Chondrocyte (in vitro differentiated cells): ENCODE measurements around the gene NOP14. TPM values are rescaled to one million over a fixed set of nuclear protein-coding genes. Genes with fewer than 3 reads are reported as not detected.
"Not testable (repeated sequence)": the region's sequence is repeated elsewhere in the genome, so short reads cannot be mapped to it uniquely, and the experiment has no call there.

Source experiments
- DNase-seq: peaks from one replicate; pipeline ENCODE4 v3.0.0; 2021; ENCODE audit warnings: mixed read lengths, low spot score
- H3K27ac Mint-ChIP-seq: one replicate; pipeline ENCODE4 v1.8.0; 2021; ENCODE audit warnings: mild to moderate bottlenecking, moderate library complexity, mixed read lengths; ENCODE audit not compliant: unreplicated experiment
- H3K27me3 Mint-ChIP-seq: 2 replicates; pipeline ENCODE4 v1.8.0; 2021; ENCODE audit warnings: low read depth, mixed read lengths
- H3K36me3 Mint-ChIP-seq: 2 replicates; pipeline ENCODE4 v1.8.0; 2021; ENCODE audit warnings: low read depth, mixed read lengths
- H3K4me1 Mint-ChIP-seq: 2 replicates; pipeline ENCODE4 v1.8.0; 2021; ENCODE audit warnings: low read depth, mild to moderate bottlenecking, mixed read lengths
- H3K4me3 Mint-ChIP-seq: one replicate; pipeline ENCODE4 v1.8.0; 2021; ENCODE audit warnings: mild to moderate bottlenecking, moderate library complexity, mixed read lengths; ENCODE audit not compliant: unreplicated experiment
- H3K9me3 Mint-ChIP-seq: 2 replicates; pipeline ENCODE4 v1.8.0; 2021; ENCODE audit warnings: low read depth, mixed read lengths
- total RNA-seq: library from RNA; stranded (reverse); gene quantifications from 3 replicates; pipeline ENCODE4 v1.2.1, GENCODE V29; 2021
- TF ChIP-seq, protein P1 (sequence below): fragments of 200-600 bp; sonication (generic); IDR thresholded peaks from 2 replicates; pipeline ENCODE4 v1.5.0; 2021; ENCODE audit warnings: antibody characterized with exemption, mild to moderate bottlenecking, moderate library complexity

The NOP14 gene
- total RNA-seq, 1 donor from 2014 or later, result 22.2 TPM

DNA sequence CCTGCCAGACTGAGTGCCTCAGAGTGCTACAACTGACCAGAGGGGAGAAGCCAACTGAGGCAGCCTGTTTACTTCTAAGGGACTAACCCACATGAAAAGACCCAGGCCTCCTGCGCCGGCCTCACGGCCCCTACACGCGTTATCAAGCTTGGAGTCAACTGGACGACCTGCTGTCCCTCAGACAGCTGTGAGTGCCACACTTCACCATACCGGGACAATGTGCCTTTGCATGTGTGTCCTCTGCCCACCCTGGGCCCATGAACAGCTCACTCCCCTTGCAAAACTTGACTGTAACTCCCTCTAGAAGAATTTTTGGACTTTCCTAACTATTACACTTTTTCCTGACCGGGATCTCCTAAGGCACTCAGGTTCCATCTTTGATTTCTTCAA, 1.8 kb downstream of the NOP14 start:
- TF ChIP-seq, protein P1, sequence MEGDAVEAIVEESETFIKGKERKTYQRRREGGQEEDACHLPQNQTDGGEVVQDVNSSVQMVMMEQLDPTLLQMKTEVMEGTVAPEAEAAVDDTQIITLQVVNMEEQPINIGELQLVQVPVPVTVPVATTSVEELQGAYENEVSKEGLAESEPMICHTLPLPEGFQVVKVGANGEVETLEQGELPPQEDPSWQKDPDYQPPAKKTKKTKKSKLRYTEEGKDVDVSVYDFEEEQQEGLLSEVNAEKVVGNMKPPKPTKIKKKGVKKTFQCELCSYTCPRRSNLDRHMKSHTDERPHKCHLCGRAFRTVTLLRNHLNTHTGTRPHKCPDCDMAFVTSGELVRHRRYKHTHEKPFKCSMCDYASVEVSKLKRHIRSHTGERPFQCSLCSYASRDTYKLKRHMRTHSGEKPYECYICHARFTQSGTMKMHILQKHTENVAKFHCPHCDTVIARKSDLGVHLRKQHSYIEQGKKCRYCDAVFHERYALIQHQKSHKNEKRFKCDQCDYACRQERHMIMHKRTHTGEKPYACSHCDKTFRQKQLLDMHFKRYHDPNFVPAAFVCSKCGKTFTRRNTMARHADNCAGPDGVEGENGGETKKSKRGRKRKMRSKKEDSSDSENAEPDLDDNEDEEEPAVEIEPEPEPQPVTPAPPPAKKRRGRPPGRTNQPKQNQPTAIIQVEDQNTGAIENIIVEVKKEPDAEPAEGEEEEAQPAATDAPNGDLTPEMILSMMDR, result no peak
- H3K27me3 Mint-ChIP-seq, result no peaks in the 10 kb centered on the region
- H3K36me3 Mint-ChIP-seq, result peaks cover 6% of the 10 kb centered on the region
- no peaks in the 10 kb centered on the region for H3K9me3 Mint-ChIP-seq
- H3K4me3 Mint-ChIP-seq, result peak overlapping the region; percentile 86
- H3K27ac Mint-ChIP-seq, result peak overlapping the region; percentile 95
- DNase-seq, result no peak
- peaks cover 45% of the 10 kb centered on the region for H3K4me1 Mint-ChIP-seq

GRCh38 chr4:2960450-2960849, 2.8 kb downstream of the NOP14 start:
- H3K4me1 Mint-ChIP-seq, result peaks cover 45% of the 10 kb centered on the region
- not testable (repeated sequence) for H3K27ac Mint-ChIP-seq

DNA sequence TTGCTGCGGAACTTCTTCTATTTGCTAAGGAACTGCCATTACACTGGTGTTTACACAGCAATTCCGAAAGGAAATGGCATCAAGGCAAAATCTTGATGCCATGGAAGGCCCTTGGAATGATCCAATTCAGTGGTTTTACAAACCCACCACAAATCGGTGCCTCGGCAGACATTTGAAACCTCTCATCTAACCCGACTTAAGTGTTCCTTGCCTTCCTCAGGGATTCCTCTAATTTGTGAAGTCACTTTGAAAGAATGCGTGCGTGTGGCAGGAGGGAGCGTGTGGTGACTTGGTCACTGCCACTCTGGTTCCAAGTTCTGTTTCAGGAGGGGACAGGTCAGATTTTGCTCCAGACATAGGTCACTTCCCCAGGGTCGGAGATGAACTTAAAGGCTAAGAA, 4.8 kb downstream of the NOP14 start:
- Mint-ChIP-seq H3K9me3 (no peaks in the 10 kb centered on the region), H3K4me3 (no peak overlapping the region), H3K27ac (peak overlapping the region; percentile 90), H3K27me3 (no peaks in the 10 kb centered on the region), H3K4me1 (peaks cover 32% of the 10 kb centered on the region), H3K36me3 (peaks cover 13% of the 10 kb centered on the region)
- TF ChIP-seq, protein P1, result no peak
- DNase-seq, result no peak

More at GRCh38 chr4:2960450-2960849, 2.8 kb downstream of the NOP14 start:
- not testable (repeated sequence) for H3K9me3 Mint-ChIP-seq, DNase-seq, H3K27me3 Mint-ChIP-seq, H3K4me3 Mint-ChIP-seq, H3K36me3 Mint-ChIP-seq

- TF ChIP-seq, protein P1, result peak; percentile 43
- DNase-seq, H3K9me3 Mint-ChIP-seq: not testable (repeated sequence)
Measured at GRCh38 chr4:2955186-2956044, 7.8 kb downstream of the NOP14 start.

DNA sequence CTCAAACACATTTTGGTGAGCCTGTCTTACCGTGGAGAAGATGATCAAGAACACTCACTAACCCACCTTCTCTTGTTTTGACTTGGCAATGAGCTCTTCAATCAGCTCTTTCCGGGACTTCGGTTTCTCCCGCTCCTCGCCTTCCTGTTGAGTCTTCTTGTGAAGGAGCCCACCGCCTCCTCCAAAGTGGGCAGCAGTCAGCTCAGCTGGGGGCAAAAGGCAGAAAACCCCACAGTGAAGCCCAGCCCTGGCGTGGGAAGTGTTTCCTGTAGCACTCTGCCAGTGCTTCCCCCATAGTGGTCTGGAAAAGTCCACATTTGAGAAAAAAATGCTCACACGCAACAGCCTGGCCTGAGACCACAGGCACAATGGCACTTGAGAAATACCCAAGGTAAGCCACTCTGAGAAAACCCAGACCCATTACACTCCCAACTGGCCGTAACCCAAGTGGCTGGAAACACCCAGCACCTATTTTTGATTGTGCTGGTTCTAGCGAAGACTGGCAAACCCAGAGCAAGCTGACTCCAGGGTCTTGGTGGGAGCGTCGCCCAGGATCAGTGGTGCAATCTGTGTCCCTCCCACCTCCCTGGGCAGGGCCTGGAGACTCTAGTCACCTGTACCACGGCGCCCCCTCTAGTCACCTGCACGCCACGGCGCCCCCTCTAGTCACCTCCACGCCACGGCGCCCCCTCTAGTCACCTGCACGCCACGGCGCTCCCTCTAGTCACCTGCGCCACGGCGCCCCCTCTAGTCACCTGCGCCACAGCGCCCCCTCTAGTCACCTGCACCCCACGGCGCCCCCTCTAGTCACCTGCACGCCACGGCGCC, 8.6 kb downstream of the NOP14 start:
- Mint-ChIP-seq H3K4me3 (no peak overlapping the region), H3K9me3 (no peaks in the 10 kb centered on the region), H3K4me1 (peaks cover 19% of the 10 kb centered on the region), H3K27me3 (no peaks in the 10 kb centered on the region), H3K36me3 (peaks cover 38% of the 10 kb centered on the region), H3K27ac (no peak overlapping the region)
- DNase-seq, result no peak
- TF ChIP-seq, protein P1, result peak; percentile 47

More at GRCh38 chr4:2955186-2956044, 7.8 kb downstream of the NOP14 start:
- not testable (repeated sequence) for H3K4me3 Mint-ChIP-seq, H3K27me3 Mint-ChIP-seq, H3K27ac Mint-ChIP-seq
- peaks cover 34% of the 10 kb centered on the region for H3K36me3 Mint-ChIP-seq
- H3K4me1 Mint-ChIP-seq, result peaks cover 20% of the 10 kb centered on the region
